Vagina (tissue), 2 donors: ENCODE measurements around the gene PHRF1. TPM values are rescaled to one million over a fixed set of nuclear protein-coding genes. Genes with fewer than 3 reads are reported as not detected.

Source experiments
- DNase-seq, 2 donors: peaks; one replicate each; pipeline ENCODE4 v3.0.0-alpha.2; 2017; ENCODE audit errors: extremely low spot score in 2 of 2
- H3K27ac ChIP-seq: fragments of 200-600 bp; sonication (generic); one replicate; pipeline ENCODE4 v1.5.1; 2019
- H3K27me3 ChIP-seq: fragments of 200-600 bp; sonication (generic); one replicate; pipeline ENCODE4 v1.5.1; 2019
- H3K36me3 ChIP-seq, 2 donors: fragments of 200-600 bp; sonication (generic); one replicate each; pipeline ENCODE4 v1.5.1; 2017 to 2019
- H3K4me1 ChIP-seq: fragments of 200-600 bp; sonication (generic); one replicate; pipeline ENCODE4 v1.5.1; 2019
- H3K4me3 ChIP-seq, 2 donors: fragments of 200-600 bp; sonication (generic); 1 replicate in 1 of 2; 2 replicates in 1 of 2; pipeline ENCODE4 v1.5.1; 2016 to 2019
- H3K9me3 ChIP-seq: fragments of 200-600 bp; sonication (generic); one replicate; pipeline ENCODE4 v1.5.1; 2019
- POLR2A ChIP-seq, 2 donors: fragments of 450-650 bp; IDR thresholded peaks; one replicate each; pipeline ENCODE4 v1.6.1; 2017; ENCODE audit warnings: antibody characterized with exemption in 2 of 2, mild to moderate bottlenecking in 2 of 2, moderate library complexity in 2 of 2
- POLR2AphosphoS5 ChIP-seq, 2 donors: sonication (generic); formaldehyde crosslinking; IDR thresholded peaks; one replicate each; pipeline ENCODE4 v1.9.0; 2017; ENCODE audit warnings: antibody characterized with exemption in 2 of 2, mild to moderate bottlenecking in 2 of 2, low read depth in 1 of 2; ENCODE audit not compliant: insufficient read depth in 1 of 2
- intact Hi-C: fragments of 100-400 bp; cut with DNase I; formaldehyde crosslinking; loops from one replicate; pipeline ENCODE4 v1.15.1; 2023
- total RNA-seq: library from RNA; depleted of rRNA; stranded (reverse); fragments of >200 nt; gene quantifications from one replicate; pipeline ENCODE4 v1.2.3, GENCODE V29; 2016
- TF ChIP-seq, protein P1 (sequence below), 3 experiments: fragments of 450-650 bp in 2 of 3; fragments of 200-600 bp in 1 of 3; sonication (generic) in 1 of 3; IDR thresholded peaks; one replicate each; pipeline ENCODE4 v1.5.1; 2017 to 2019; ENCODE audit warnings: antibody characterized with exemption in 3 of 3, mild to moderate bottlenecking in 2 of 3, moderate library complexity in 2 of 3

The PHRF1 gene
- total RNA-seq, 1 donor from 2014 or later, result 26.0 TPM

DNA sequence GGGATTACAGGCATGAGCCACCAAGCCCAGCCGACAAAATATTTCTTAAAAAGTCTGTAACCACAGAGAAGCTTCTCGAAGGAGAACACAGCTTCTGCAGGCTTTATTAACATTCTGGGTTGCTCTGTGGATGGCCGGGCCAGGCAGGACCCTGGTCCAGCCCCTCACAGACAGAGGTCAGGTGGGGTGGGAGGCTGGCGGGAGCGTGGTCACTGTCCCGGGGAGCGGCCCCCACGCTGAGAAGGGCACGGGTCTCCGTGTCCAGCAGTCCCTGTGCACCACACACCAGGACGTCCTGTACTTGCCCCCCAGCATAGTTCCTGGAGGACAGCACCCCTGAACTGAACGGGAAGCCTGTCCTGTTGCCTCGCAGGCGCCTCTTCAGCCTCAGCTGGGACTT, 80.2 kb downstream of the PHRF1 start:
- intact Hi-C loops, result no loop called here
- Histone ChIP-seq H3K27ac (no peak overlapping the region), H3K36me3 (peaks cover 0 to 4% of the 10 kb centered on the region in 2 donors), H3K9me3 (no peaks in the 10 kb centered on the region), H3K4me1 (peaks cover 4% of the 10 kb centered on the region), H3K4me3 (no peak overlapping the region), H3K27me3 (no peaks in the 10 kb centered on the region)
- no peak for DNase-seq
- TF ChIP-seq POLR2AphosphoS5 (IDR thresholded peaks at IDR 0.05; ENCODE audit: insufficient read depth in 1 of 2, low read depth in 1 of 2) (no peak), POLR2A (IDR thresholded peaks at IDR 0.05) (no peak)
- TF ChIP-seq, protein P1, sequence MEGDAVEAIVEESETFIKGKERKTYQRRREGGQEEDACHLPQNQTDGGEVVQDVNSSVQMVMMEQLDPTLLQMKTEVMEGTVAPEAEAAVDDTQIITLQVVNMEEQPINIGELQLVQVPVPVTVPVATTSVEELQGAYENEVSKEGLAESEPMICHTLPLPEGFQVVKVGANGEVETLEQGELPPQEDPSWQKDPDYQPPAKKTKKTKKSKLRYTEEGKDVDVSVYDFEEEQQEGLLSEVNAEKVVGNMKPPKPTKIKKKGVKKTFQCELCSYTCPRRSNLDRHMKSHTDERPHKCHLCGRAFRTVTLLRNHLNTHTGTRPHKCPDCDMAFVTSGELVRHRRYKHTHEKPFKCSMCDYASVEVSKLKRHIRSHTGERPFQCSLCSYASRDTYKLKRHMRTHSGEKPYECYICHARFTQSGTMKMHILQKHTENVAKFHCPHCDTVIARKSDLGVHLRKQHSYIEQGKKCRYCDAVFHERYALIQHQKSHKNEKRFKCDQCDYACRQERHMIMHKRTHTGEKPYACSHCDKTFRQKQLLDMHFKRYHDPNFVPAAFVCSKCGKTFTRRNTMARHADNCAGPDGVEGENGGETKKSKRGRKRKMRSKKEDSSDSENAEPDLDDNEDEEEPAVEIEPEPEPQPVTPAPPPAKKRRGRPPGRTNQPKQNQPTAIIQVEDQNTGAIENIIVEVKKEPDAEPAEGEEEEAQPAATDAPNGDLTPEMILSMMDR (IDR thresholded peaks at IDR 0.05), result no peak

GRCh38 chr11:656866-657265, 80.6 kb downstream of the PHRF1 start:
- H3K4me1 ChIP-seq, result peaks cover 4% of the 10 kb centered on the region
- TF ChIP-seq, protein P1 (IDR thresholded peaks at IDR 0.05), result no peak
- TF ChIP-seq POLR2A (IDR thresholded peaks at IDR 0.05) (no peak), POLR2AphosphoS5 (IDR thresholded peaks at IDR 0.05; ENCODE audit: insufficient read depth in 1 of 2, low read depth in 1 of 2) (no peak)
- no peaks in the 10 kb centered on the region for H3K27me3 ChIP-seq
- H3K4me3 ChIP-seq, result no peak overlapping the region
- H3K9me3 ChIP-seq, result no peaks in the 10 kb centered on the region
- H3K27ac ChIP-seq, result no peak overlapping the region
- peaks cover 0 to 4% of the 10 kb centered on the region in 2 donors for H3K36me3 ChIP-seq
- no peak for DNase-seq
- intact Hi-C loops, result no loop called here

DNA sequence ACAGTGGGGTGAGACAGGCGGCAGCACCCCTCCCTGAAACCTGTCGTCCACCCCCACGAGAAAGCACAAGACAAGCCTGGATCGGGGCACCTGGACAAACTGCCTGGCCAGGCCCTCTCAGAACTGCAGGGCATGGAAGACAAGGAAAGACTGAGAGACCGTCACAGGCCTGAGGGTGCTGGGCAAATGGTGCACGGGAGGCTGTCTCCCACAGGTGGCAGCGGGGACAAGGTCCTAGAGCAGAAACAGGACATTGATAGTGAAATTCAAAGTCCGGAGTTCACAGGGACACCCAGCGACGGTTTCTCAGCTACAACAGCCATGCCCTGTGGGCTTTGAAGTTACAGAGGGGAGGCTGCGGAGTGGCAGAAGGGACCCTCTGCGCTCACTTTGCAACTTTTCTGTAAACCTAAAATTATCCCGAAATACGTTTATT, 81.4 kb downstream of the PHRF1 start:
- H3K27ac ChIP-seq, result no peak overlapping the region
- DNase-seq, result no peak
- no peaks in the 10 kb centered on the region for H3K27me3 ChIP-seq
- peaks cover 4% of the 10 kb centered on the region for H3K4me1 ChIP-seq
- TF ChIP-seq POLR2A (IDR thresholded peaks at IDR 0.05) (no peak), POLR2AphosphoS5 (IDR thresholded peaks at IDR 0.05; ENCODE audit: insufficient read depth in 1 of 2, low read depth in 1 of 2) (no peak)
- TF ChIP-seq, protein P1 (IDR thresholded peaks at IDR 0.05), result no peak
- no peak overlapping the region for H3K4me3 ChIP-seq
- no peaks in the 10 kb centered on the region for H3K9me3 ChIP-seq
- intact Hi-C loops, result no loop called here
- H3K36me3 ChIP-seq, result peaks cover 0 to 4% of the 10 kb centered on the region in 2 donors

DNA sequence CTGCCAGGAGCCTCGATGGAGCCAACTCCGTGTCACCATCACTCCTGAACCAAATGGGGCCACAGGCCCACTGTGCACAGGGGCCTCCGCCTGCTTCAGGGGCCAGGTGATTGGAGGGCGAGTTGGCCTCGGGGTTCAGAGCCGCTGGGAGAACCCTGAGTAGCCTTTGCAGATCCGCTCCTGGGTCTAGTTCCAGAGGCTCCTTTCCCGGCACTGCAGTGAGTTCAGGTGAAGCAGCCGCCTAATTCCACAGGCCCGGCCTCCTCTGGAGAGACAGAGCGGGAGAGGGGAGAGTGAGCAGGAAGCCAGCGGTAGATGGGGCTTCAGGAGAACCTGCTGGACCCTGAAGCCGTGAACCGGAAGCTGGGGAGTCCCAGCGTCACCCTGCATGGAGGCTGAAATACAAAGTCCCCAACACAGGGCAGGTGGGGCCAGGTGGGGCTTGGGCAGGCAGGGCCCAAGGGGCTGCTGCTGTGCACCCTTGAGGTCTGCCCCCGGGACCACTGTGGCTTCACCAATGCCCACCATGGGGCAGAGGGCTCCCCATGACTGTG, 83.3 kb downstream of the PHRF1 start:
- Histone ChIP-seq H3K4me1 (peaks cover 4% of the 10 kb centered on the region), H3K4me3 (no peak overlapping the region), H3K27me3 (no peaks in the 10 kb centered on the region), H3K27ac (no peak overlapping the region), H3K36me3 (peaks cover 0 to 4% of the 10 kb centered on the region in 2 donors), H3K9me3 (no peaks in the 10 kb centered on the region)
- intact Hi-C loops, result loop anchor here (5.0 kb wide), 1 partner anchor 68 kb away; no protein-coding TSS in a partner anchor
- TF ChIP-seq, protein P1 (IDR thresholded peaks at IDR 0.05), result no peak
- TF ChIP-seq POLR2A (IDR thresholded peaks at IDR 0.05) (no peak), POLR2AphosphoS5 (IDR thresholded peaks at IDR 0.05; ENCODE audit: insufficient read depth in 1 of 2, low read depth in 1 of 2) (no peak)
- DNase-seq, result no peak

- no peak for DNase-seq
- intact Hi-C loops, result loop anchor here (5.0 kb wide), 1 partner anchor 67 kb away; no protein-coding TSS in a partner anchor
- no peak overlapping the region for H3K4me3 ChIP-seq
- H3K9me3 ChIP-seq, result no peaks in the 10 kb centered on the region
- peaks cover 9% of the 10 kb centered on the region for H3K4me1 ChIP-seq
- H3K27ac ChIP-seq, result no peak overlapping the region
- H3K27me3 ChIP-seq, result no peaks in the 10 kb centered on the region
- TF ChIP-seq POLR2A (IDR thresholded peaks at IDR 0.05) (no peak), POLR2AphosphoS5 (IDR thresholded peaks at IDR 0.05; ENCODE audit: insufficient read depth in 1 of 2, low read depth in 1 of 2) (no peak)
- TF ChIP-seq, protein P1 (IDR thresholded peaks at IDR 0.05), result no peak
- H3K36me3 ChIP-seq, result peaks cover 0 to 4% of the 10 kb centered on the region in 2 donors
Measured at GRCh38 chr11:660281-660680, 84.0 kb downstream of the PHRF1 start.
